ENCODE results near the gene DNAJC16. TPM values are rescaled to one million over a fixed set of nuclear protein-coding genes. Genes with fewer than 3 reads are reported as not detected.

The DNAJC16 gene
- total and polyA plus RNA-seq, 2 of the 13 experiments (the other 11 are each of a cell fraction or from before 2014, with no cell fraction given): 11.4 to 15.4 TPM

- no peaks in the 10 kb centered on the region for H3K9me3 ChIP-seq (ENCODE audit: low read length)
- ATAC-seq: no peak
- H2AFZ ChIP-seq (ENCODE audit: low read length): no peak overlapping the region
- no peaks in the 10 kb centered on the region for H4K20me1 ChIP-seq (ENCODE audit: insufficient read depth, low read length)
- DNase-seq (ENCODE audit: low spot score): no peak
- H3K27me3 ChIP-seq (ENCODE audit: control insufficient read depth in 1 of 2, insufficient read depth in 2 of 2, low read length in 2 of 2): no peaks in the 10 kb centered on the region
- no peaks in the 10 kb centered on the region for H3K79me2 ChIP-seq (ENCODE audit: insufficient read depth, low read length)
- H3K9ac ChIP-seq (ENCODE audit: insufficient read depth, low read depth, low read length): no peak overlapping the region
- H3K36me3 ChIP-seq (replicated peaks in 1 of 2; ENCODE audit: control insufficient read depth in 1 of 2, insufficient read depth in 2 of 2, low read length in 2 of 2): peaks cover 22 to 68% of the 10 kb centered on the region in 2 experiments
- WGBS (ENCODE audit: low lambda C conversion rate): 95% methylated on average over 1 of the region's 1 CpG
- no peak overlapping the region for H3K4me3 ChIP-seq (replicated peaks in 1 of 3; ENCODE audit: insufficient read depth in 1 of 3, low read depth in 2 of 3, low read length in 3 of 3)
- ChIA-PET POLR2A (interaction anchor here (0.9 to 1.7 kb wide), 3 partner anchors 9 to 47 kb away, joined by 3 to 6 read pairs (median 4); partner anchors contain the start of genes AGMAT and CASP9), CTCF (ENCODE audit: low intra/inter-chr PET ratio, low total read pairs) (no interaction called here)
- FAIRE-seq: no peak
- peak; percentile 61 for TF ChIP-seq CEBPB (IDR thresholded peaks at IDR 0.05; ENCODE audit: borderline replicate concordance, low read depth, low read length)
- TF ChIP-seq ZNF337 (CRISPR knock-in tag; IDR thresholded peaks at IDR 0.05; ENCODE audit: borderline replicate concordance, low read depth): no peak
- peak; percentile 57; the same call in 1 of the 2 replicates for TF ChIP-seq POLR2G (IDR thresholded peaks at IDR 0.05; ENCODE audit: low read depth, low read length)
- TF ChIP-seq ZZZ3 (CRISPR knock-in tag; IDR thresholded peaks at IDR 0.05; ENCODE audit: borderline replicate concordance): no peak
- TF ChIP-seq STAT5B (CRISPR knock-in tag; IDR thresholded peaks at IDR 0.05): no peak
- in situ Hi-C loops (cut with HindIII; ENCODE audit: extremely low pct_ligation_motif_present, low pct_unique_long_range_greater_than_20kb): no loop called here
- H3K4me2 ChIP-seq (ENCODE audit: low read depth, low read length): no peak overlapping the region
- no peak overlapping the region for H3K27ac ChIP-seq (ENCODE audit: extremely low read length, insufficient read depth, low read length)
- intact Hi-C loops (cut with micrococcal nuclease; ENCODE audit: unreplicated experiment): no loop called here
- BruUV-seq (replicated peaks): no TSS peak
- H3K4me1 ChIP-seq (ENCODE audit: insufficient read depth, low read length): 0 out of 2 replicates have a peak, but pooled peaks cover 6% of the 10 kb centered on the region
Observed at GRCh38 chr1:15570861-15571260, 44.2 kb downstream of the DNAJC16 start.

GRCh38 chr1:15571266-15571665 lies 44.6 kb downstream of the DNAJC16 start:
- CTCF ChIA-PET (ENCODE audit: low intra/inter-chr PET ratio, low total read pairs): no interaction called here
- POLR2A ChIA-PET: interaction anchor here (1.3 to 1.7 kb wide), 2 partner anchors 8 to 13 kb away, joined by 4 to 6 read pairs; partner anchors contain the start of gene AGMAT
- in situ Hi-C loops (cut with HindIII; ENCODE audit: extremely low pct_ligation_motif_present, low pct_unique_long_range_greater_than_20kb) (no loop called here), intact Hi-C loops (cut with micrococcal nuclease; ENCODE audit: unreplicated experiment) (no loop called here)
- Histone ChIP-seq H3K79me2 (ENCODE audit: insufficient read depth, low read length) (no peaks in the 10 kb centered on the region), H3K9me3 (ENCODE audit: low read length) (no peaks in the 10 kb centered on the region), H3K9ac (ENCODE audit: insufficient read depth, low read depth, low read length) (no peak overlapping the region), H3K27me3 (ENCODE audit: control insufficient read depth in 1 of 2, insufficient read depth in 2 of 2, low read length in 2 of 2) (no peaks in the 10 kb centered on the region), H3K4me3 (replicated peaks in 1 of 3; ENCODE audit: insufficient read depth in 1 of 3, low read depth in 2 of 3, low read length in 3 of 3) (no peak overlapping the region), H3K4me2 (ENCODE audit: low read depth, low read length) (no peak overlapping the region), H3K36me3 (replicated peaks in 1 of 2; ENCODE audit: control insufficient read depth in 1 of 2, insufficient read depth in 2 of 2, low read length in 2 of 2) (peaks cover 20 to 65% of the 10 kb centered on the region in 2 experiments), H3K4me1 (ENCODE audit: insufficient read depth, low read length) (0 out of 2 replicates have a peak, but pooled peaks cover 6% of the 10 kb centered on the region), H4K20me1 (ENCODE audit: insufficient read depth, low read length) (no peaks in the 10 kb centered on the region), H2AFZ (ENCODE audit: low read length) (no peak overlapping the region), H3K27ac (ENCODE audit: extremely low read length, insufficient read depth, low read length) (no peak overlapping the region)
- FAIRE-seq (no peak), ATAC-seq (no peak), DNase-seq (ENCODE audit: low spot score) (no peak)
- TF ChIP-seq ZNF138 (CRISPR knock-in tag; IDR thresholded peaks at IDR 0.05; ENCODE audit: low read depth) (no peak), POLR2A (IDR thresholded peaks at IDR 0.05; ENCODE audit: insufficient read depth in 1 of 2, low read depth in 2 of 2, low read length in 2 of 2) (peak in 1 of 2 experiments; percentile 5; a peak in 1 of 4 replicates)
- TSS peak; percentile 24 for BruUV-seq (replicated peaks)

Measured in HepG2 (cell line).